GM12878 (cell line): ENCODE results near the gene ZNRF3.

Experiments
- KDM1A ChIP-seq: fragments of 200-600 bp; sonication (generic); IDR thresholded peaks from 2 replicates; pipeline ENCODE4 v1.6.1; 2016; ENCODE audit warnings: borderline replicate concordance
- TF ChIP-seq, protein P1 (sequence below): fragments of 450-650 bp; formaldehyde crosslinking; IDR thresholded peaks from 2 replicates; pipeline ENCODE4 v1.4.0; 2020; ENCODE audit warnings: mild to moderate bottlenecking, moderate library complexity

DNA sequence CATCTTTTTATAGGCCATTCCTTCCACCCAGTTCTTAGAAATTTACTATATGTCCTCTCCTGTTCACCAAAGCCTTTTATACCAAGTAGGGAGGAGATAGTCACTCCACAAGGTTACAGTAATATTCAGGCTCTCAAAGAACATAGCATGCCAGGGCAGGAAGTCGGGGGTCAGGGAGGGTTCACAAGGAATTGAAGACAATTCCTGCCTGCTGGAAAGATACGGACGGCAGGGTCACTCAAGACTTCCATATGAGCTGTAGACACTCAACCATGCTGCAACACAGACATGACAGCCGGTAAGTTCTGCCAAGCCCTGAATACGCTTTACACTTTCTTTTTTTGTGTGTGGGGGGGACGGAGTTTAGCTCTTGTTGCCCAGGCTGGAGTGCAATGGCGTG is 177.6 kb downstream of the ZNRF3 start:
- TF ChIP-seq, protein P1, sequence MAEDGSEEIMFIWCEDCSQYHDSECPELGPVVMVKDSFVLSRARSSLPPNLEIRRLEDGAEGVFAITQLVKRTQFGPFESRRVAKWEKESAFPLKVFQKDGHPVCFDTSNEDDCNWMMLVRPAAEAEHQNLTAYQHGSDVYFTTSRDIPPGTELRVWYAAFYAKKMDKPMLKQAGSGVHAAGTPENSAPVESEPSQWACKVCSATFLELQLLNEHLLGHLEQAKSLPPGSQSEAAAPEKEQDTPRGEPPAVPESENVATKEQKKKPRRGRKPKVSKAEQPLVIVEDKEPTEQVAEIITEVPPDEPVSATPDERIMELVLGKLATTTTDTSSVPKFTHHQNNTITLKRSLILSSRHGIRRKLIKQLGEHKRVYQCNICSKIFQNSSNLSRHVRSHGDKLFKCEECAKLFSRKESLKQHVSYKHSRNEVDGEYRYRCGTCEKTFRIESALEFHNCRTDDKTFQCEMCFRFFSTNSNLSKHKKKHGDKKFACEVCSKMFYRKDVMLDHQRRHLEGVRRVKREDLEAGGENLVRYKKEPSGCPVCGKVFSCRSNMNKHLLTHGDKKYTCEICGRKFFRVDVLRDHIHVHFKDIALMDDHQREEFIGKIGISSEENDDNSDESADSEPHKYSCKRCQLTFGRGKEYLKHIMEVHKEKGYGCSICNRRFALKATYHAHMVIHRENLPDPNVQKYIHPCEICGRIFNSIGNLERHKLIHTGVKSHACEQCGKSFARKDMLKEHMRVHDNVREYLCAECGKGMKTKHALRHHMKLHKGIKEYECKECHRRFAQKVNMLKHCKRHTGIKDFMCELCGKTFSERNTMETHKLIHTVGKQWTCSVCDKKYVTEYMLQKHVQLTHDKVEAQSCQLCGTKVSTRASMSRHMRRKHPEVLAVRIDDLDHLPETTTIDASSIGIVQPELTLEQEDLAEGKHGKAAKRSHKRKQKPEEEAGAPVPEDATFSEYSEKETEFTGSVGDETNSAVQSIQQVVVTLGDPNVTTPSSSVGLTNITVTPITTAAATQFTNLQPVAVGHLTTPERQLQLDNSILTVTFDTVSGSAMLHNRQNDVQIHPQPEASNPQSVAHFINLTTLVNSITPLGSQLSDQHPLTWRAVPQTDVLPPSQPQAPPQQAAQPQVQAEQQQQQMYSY (CRISPR knock-in tag), result no peak
- no peak for TF ChIP-seq KDM1A
